HG02943 (cell line): Measurements from ENCODE around the gene KIF26B.

Experiments
- ATAC-seq: cut with Tn5 transposase; IDR thresholded peaks from one replicate; pipeline ENCODE4 v1.9.1; 2021; ENCODE audit warnings: mild to moderate bottlenecking, low read depth, moderate library complexity; ENCODE audit not compliant: unreplicated experiment

The KIF26B gene

GRCh38 chr1:245404952-245405351 is 250.2 kb downstream of the KIF26B start:
- ATAC-seq, result no peak

- ATAC-seq, result no peak
Observed at GRCh38 chr1:245406426-245406825, 251.6 kb downstream of the KIF26B start.

GRCh38 chr1:245407983-245408382 is 253.2 kb downstream of the KIF26B start:
- no peak for ATAC-seq

GRCh38 chr1:245409341-245410195 is 254.8 kb downstream of the KIF26B start:
- ATAC-seq, result no peak

GRCh38 chr1:245411245-245412036 is 256.7 kb downstream of the KIF26B start:
- ATAC-seq, result no peak

- ATAC-seq, result no peak
Observed at GRCh38 chr1:245412306-245412705, 257.5 kb downstream of the KIF26B start.

GRCh38 chr1:245416781-245417180 is 262.0 kb downstream of the KIF26B start:
- no peak for ATAC-seq

- no peak for ATAC-seq
Observed at GRCh38 chr1:245418077-245418476, 263.3 kb downstream of the KIF26B start.

- no peak for ATAC-seq
Observed at GRCh38 chr1:245419461-245419978, 264.7 kb downstream of the KIF26B start.

GRCh38 chr1:245419989-245420388 is 265.2 kb downstream of the KIF26B start:
- ATAC-seq, result no peak

GRCh38 chr1:245420926-245421325 is 266.1 kb downstream of the KIF26B start:
- ATAC-seq, result no peak

- ATAC-seq, result no peak
Observed at GRCh38 chr1:245428681-245429080, 273.9 kb downstream of the KIF26B start.

GRCh38 chr1:245431706-245432105 is 276.9 kb downstream of the KIF26B start:
- ATAC-seq, result no peak

- ATAC-seq, result no peak
Observed at GRCh38 chr1:245432228-245432875, 277.6 kb downstream of the KIF26B start.

- ATAC-seq, result no peak
Observed at GRCh38 chr1:245433561-245433960, 278.8 kb downstream of the KIF26B start.

- ATAC-seq, result no peak
Observed at GRCh38 chr1:245434280-245434679, 279.5 kb downstream of the KIF26B start.

- ATAC-seq, result no peak
Observed at GRCh38 chr1:245436407-245436806, 281.6 kb downstream of the KIF26B start.

GRCh38 chr1:245437369-245438062 is 282.7 kb downstream of the KIF26B start:
- no peak for ATAC-seq

- no peak for ATAC-seq
Observed at GRCh38 chr1:245440922-245441321, 286.1 kb downstream of the KIF26B start.

- no peak for ATAC-seq
Observed at GRCh38 chr1:245441689-245442088, 286.9 kb downstream of the KIF26B start.
